PC-3 (cell line): ENCODE measurements around the gene PDE9A. TPM values are rescaled to one million over a fixed set of nuclear protein-coding genes. Genes with fewer than 3 reads are reported as not detected.
"Not testable (repeated sequence)": the region's sequence is repeated elsewhere in the genome, so short reads cannot be mapped to it uniquely, and the experiment has no call there.

Source experiments
- ATAC-seq: fragments of 200-7000 bp; cut with Tn5 transposase; 2 replicates; pipeline ENCODE4 v1.9.1; 2020; ENCODE audit warnings: mild to moderate bottlenecking, moderate library complexity
- BruUV-seq: library from RNA; stranded (reverse); fragments of 400-500 nt; replicated peaks from 2 replicates; lab custom pipeline; 2021; lab: Mats Ljungman, UMichigan
- CTCF ChIA-PET: fragments of 300-600 bp; sonication (Branson Sonifier 250); formaldehyde crosslinking; loops from one replicate; lab custom pipeline; 2022; ENCODE audit warnings: antibody characterized with exemption; lab: Charles Lee
- POLR2A ChIA-PET: fragments of 300-600 bp; sonication (Branson Sonifier 250); formaldehyde crosslinking; loops from one replicate; lab custom pipeline; 2022; ENCODE audit warnings: antibody characterized with exemption; ENCODE audit not compliant: unreplicated experiment; lab: Charles Lee
- DNase-seq: peaks from one replicate; pipeline ENCODE4 v3.0.0-alpha.2; 2015
- H2AFZ ChIP-seq: fragments of 300-600 bp; sonication (generic); 2 replicates; pipeline ENCODE4 v1.6.0; 2016; ENCODE audit warnings: antibody characterized with exemption, low read length
- H3F3A ChIP-seq: fragments of 300-600 bp; sonication (generic); one replicate; pipeline ENCODE4 v1.6.0; 2017; ENCODE audit warnings: antibody characterized with exemption, low read length, control low read depth, mild to moderate bottlenecking; ENCODE audit not compliant: unreplicated experiment
- H3K27ac ChIP-seq: fragments of 300-600 bp; sonication (generic); 2 replicates; pipeline ENCODE4 v1.5.1; 2016; ENCODE audit warnings: mild to moderate bottlenecking, low read length
- H3K27me3 ChIP-seq: fragments of 300-600 bp; sonication (generic); 2 replicates; pipeline ENCODE4 v1.6.1; 2016; ENCODE audit warnings: low read length, mixed read lengths
- H3K36me3 ChIP-seq: fragments of 300-600 bp; sonication (generic); 2 replicates; pipeline ENCODE4 v1.6.1; 2016; ENCODE audit warnings: low read depth, mixed run types, low read length, mixed read lengths
- H3K4me1 ChIP-seq: fragments of 300-600 bp; sonication (generic); 2 replicates; pipeline ENCODE4 v1.5.1; 2016; ENCODE audit warnings: low read length; ENCODE audit not compliant: insufficient read depth
- H3K4me2 ChIP-seq: fragments of 300-600 bp; sonication (generic); 2 replicates; pipeline ENCODE4 v1.6.0; 2016; ENCODE audit warnings: low read length
- H3K4me3 ChIP-seq: fragments of 300-600 bp; sonication (generic); 2 replicates; pipeline ENCODE4 v1.5.1; 2016; ENCODE audit warnings: mild to moderate bottlenecking, low read length, mixed read lengths
- H3K79me2 ChIP-seq: fragments of 300-600 bp; sonication (generic); 2 replicates; pipeline ENCODE4 v1.6.1; 2017; ENCODE audit warnings: low read length, mixed read lengths
- H3K9ac ChIP-seq: fragments of 300-600 bp; sonication (generic); 2 replicates; pipeline ENCODE4 v1.6.0; 2016; ENCODE audit warnings: mild to moderate bottlenecking, low read length
- H3K9me2 ChIP-seq: fragments of 300-600 bp; sonication (generic); replicated peaks from 2 replicates; pipeline ENCODE4 v1.6.1; 2016; ENCODE audit warnings: mixed run types, low read length, mixed read lengths
- H3K9me3 ChIP-seq: fragments of 300-600 bp; sonication (generic); 2 replicates; pipeline ENCODE4 v1.6.1; 2016; ENCODE audit warnings: low read length, mixed read lengths
- H4K20me1 ChIP-seq: fragments of 300-600 bp; sonication (generic); 2 replicates; pipeline ENCODE4 v1.6.1; 2016; ENCODE audit warnings: low read length, mixed read lengths
- EZH2 ChIP-seq: fragments of 300-600 bp; sonication (generic); IDR thresholded peaks from one replicate; pipeline ENCODE4 v1.6.1; 2017; ENCODE audit warnings: antibody characterized with exemption, mild to moderate bottlenecking, low read length; ENCODE audit not compliant: unreplicated experiment
- EZH2phosphoT487 ChIP-seq: fragments of 300-600 bp; sonication (generic); IDR thresholded peaks from 2 replicates; pipeline ENCODE4 v1.6.1; 2018; ENCODE audit warnings: mild to moderate bottlenecking, antibody characterized with exemption, low read length, borderline replicate concordance
- intact Hi-C: fragments of 100-400 bp; cut with micrococcal nuclease; formaldehyde crosslinking; loops from 2 replicates; pipeline ENCODE4 v1.9.0; 2023
- total RNA-seq: library from RNA; depleted of rRNA; stranded (reverse); fragments of >200 nt; gene quantifications from 2 replicates; pipeline ENCODE4 v1.2.3, GENCODE V29; 2014
- TF ChIP-seq, protein P1 (sequence below): fragments of 300-600 bp; sonication (generic); conservative IDR thresholded peaks from 2 replicates; pipeline ENCODE4 v1.5.1; 2017; ENCODE audit warnings: antibody characterized with exemption, low read depth, mild to moderate bottlenecking, low read length

The PDE9A gene
- total RNA-seq, 1 experiment from 2014 or later: 0.33 TPM

DNA sequence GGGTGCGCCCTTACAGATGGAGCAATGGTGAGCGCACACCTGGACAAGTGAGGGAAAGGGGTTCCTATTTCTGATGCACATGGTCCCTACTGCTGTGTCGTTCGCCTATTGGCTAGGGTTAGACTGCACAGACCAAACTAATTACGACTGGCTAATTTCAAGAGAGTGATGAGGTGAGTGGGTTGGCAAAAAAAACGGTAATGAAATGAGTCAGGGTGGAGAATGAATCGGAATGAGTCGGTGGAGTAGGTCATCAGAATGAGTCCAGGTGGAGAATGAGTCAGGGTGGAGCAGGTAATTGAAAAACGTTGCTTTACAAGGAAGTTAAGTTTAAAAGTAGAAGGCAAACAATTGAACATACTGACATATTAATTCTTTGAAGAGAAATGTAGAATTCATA lies 146.1 kb downstream of the PDE9A start:
- ChIA-PET POLR2A (no interaction called here), CTCF (no interaction called here)
- H4K20me1 ChIP-seq: no peaks in the 10 kb centered on the region
- BruUV-seq: no TSS peak
- 0 out of 2 replicates have a peak overlapping the region, but pooled peaks have one; percentile 21 for H3K4me2 ChIP-seq
- intact Hi-C loops: no loop called here
- H3K27ac ChIP-seq: peak overlapping the region; percentile 54
- no peak overlapping the region for H2AFZ ChIP-seq
- H3K36me3 ChIP-seq: no peaks in the 10 kb centered on the region
- H3K79me2 ChIP-seq: no peaks in the 10 kb centered on the region
- peaks cover 9% of the 10 kb centered on the region for H3K4me1 ChIP-seq
- no peaks in the 10 kb centered on the region for H3K9me3 ChIP-seq
- TF ChIP-seq EZH2phosphoT487: no peak
- no peak for TF ChIP-seq EZH2
- TF ChIP-seq, protein P1, sequence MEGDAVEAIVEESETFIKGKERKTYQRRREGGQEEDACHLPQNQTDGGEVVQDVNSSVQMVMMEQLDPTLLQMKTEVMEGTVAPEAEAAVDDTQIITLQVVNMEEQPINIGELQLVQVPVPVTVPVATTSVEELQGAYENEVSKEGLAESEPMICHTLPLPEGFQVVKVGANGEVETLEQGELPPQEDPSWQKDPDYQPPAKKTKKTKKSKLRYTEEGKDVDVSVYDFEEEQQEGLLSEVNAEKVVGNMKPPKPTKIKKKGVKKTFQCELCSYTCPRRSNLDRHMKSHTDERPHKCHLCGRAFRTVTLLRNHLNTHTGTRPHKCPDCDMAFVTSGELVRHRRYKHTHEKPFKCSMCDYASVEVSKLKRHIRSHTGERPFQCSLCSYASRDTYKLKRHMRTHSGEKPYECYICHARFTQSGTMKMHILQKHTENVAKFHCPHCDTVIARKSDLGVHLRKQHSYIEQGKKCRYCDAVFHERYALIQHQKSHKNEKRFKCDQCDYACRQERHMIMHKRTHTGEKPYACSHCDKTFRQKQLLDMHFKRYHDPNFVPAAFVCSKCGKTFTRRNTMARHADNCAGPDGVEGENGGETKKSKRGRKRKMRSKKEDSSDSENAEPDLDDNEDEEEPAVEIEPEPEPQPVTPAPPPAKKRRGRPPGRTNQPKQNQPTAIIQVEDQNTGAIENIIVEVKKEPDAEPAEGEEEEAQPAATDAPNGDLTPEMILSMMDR: no peak
- ATAC-seq (peak; percentile 35; the same call in 1 of the 2 replicates), DNase-seq (peak; percentile 71)
- no peaks in the 10 kb centered on the region for H3K27me3 ChIP-seq
- H3F3A ChIP-seq: no peaks in the 10 kb centered on the region
- H3K4me3 ChIP-seq: no peak overlapping the region
- no peaks in the 10 kb centered on the region for H3K9me2 ChIP-seq
- no peak overlapping the region for H3K9ac ChIP-seq

DNA sequence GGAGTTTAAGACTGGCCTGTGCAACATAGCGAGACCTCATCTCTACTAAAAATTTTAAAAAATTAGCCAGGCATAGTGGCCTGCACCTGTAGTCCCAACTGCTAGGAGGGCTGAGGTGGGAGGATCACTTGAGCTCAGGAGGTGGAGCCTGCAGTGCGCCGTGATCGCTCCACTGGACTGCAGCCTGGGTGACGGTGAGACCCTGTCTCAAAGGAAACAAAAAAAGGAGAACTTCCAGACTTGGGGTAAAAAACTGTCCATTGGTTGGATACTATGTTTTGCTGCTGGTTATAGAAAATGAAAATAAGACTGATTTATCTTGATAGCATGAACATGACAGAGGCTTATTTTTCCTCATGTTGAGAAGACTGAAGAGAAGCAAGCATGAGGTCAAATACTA lies 146.5 kb downstream of the PDE9A start:
- Histone ChIP-seq H3K36me3 (no peaks in the 10 kb centered on the region), H3K27ac (peak overlapping the region; percentile 54), H3K9me2 (no peaks in the 10 kb centered on the region), H2AFZ (no peak overlapping the region), H3K9ac (no peak overlapping the region), H3K27me3 (no peaks in the 10 kb centered on the region), H3K4me3 (no peak overlapping the region), H3K9me3 (no peaks in the 10 kb centered on the region), H4K20me1 (no peaks in the 10 kb centered on the region), H3F3A (no peaks in the 10 kb centered on the region), H3K4me1 (peaks cover 9% of the 10 kb centered on the region), H3K4me2 (0 out of 2 replicates have a peak overlapping the region, but pooled peaks have one; percentile 21), H3K79me2 (no peaks in the 10 kb centered on the region)
- DNase-seq (no peak), ATAC-seq (no peak)
- TF ChIP-seq EZH2 (no peak), EZH2phosphoT487 (no peak)
- TF ChIP-seq, protein P1: no peak
- ChIA-PET CTCF (no interaction called here), POLR2A (no interaction called here)
- BruUV-seq: no TSS peak
- intact Hi-C loops: no loop called here

DNA sequence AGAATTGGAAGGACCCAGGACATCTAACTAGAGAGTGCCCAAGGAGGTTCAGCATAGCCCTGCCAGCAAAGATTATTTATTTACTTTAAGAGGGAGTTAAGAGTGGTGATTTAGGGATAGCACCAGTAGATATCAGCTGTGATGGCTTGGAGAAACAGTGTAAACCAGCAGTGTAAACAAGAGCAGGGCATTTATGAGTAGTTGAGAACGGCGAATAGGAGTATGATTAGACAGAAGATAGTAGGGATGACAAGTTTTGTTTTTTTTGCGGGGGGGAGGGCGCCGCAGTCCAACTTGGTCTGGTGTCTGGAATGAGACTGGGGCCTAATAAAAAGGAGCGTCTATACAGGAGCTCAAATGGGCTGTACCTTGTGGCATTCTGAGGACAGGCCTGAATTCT lies 148.2 kb downstream of the PDE9A start:
- BruUV-seq, intact Hi-C loops, H3K4me1 ChIP-seq, H4K20me1 ChIP-seq, H3K9ac ChIP-seq, H3K27ac ChIP-seq, H3K36me3 ChIP-seq, H3K4me3 ChIP-seq, H3K9me2 ChIP-seq, H3K27me3 ChIP-seq, H3K4me2 ChIP-seq, CTCF ChIA-PET, H3F3A ChIP-seq, H3K9me3 ChIP-seq, DNase-seq, ATAC-seq, H2AFZ ChIP-seq, H3K79me2 ChIP-seq: not testable (repeated sequence)
- POLR2A ChIA-PET: interaction anchor here (0.6 kb wide), 1 partner anchor 817 kb away, joined by 3 read pairs; no protein-coding TSS in a partner anchor
